GM18520 (cell line): ENCODE results near the gene KIF23.

Experiments used
- ATAC-seq: cut with Tn5 transposase; IDR thresholded peaks from one replicate; pipeline ENCODE4 v1.9.1; 2021; ENCODE audit not compliant: unreplicated experiment

The KIF23 gene

GRCh38 chr15:69394556-69395282 is 19.4 kb upstream of the KIF23 start:
- ATAC-seq, result no peak

DNA sequence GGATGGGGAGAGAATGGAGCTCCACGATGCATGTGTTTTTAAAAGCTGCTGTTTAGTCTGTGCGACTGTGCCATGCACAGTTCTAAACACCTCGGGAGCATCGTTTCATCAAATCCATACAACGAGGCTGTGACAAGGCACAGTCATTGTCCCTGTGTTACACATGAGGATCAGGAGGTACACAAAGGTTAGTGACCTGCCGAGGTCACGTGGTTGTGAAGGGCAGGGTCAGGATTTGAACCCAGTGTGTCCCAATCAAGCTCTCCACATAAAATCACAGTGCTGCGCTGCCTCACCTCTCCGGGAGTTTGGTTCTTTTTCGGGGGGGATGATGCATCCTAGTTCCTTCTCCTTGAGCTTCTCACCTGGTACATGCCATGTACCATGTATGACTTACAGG is 18.7 kb upstream of the KIF23 start:
- no peak for ATAC-seq

DNA sequence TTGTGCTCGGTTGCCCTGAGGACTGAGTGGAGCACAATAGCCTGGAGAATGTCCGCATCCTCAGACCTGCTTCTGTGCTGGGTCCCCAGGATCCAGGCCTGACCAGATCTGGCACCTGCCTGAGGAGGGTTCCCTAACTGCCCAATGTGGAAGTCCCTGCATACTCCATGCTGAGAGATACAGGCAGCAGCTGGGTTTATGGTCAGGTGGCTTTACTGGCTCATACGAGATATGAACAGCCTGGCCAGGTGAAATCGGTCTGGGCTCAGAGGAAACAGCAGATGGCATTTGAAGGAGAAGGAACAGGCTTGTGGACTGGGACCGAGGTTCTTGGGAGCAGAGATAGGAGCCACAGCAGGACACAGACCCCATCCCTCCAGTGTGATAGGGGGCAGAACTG is 18.2 kb upstream of the KIF23 start:
- no peak for ATAC-seq

DNA sequence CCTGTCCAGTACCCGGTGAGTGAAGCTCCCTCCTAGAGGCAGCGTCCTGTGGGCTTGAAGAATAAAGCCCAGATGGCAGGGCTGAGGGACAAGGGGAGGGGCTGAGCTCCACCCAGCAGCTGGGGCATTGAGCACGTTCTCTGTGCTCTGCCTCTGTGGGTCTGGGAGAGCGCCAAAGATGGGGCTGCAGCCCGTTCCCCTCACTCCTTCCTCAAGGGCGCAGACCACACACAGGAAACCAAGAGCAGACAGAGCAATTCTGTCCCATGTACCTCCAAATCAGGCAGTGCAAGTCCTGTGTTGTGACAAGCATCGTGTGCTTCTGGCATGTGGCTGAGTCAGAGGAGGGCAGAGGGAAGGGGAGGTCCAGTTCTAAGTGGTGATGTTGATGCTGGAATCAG is 15.7 kb upstream of the KIF23 start:
- ATAC-seq, result no peak

- no peak for ATAC-seq
These were observed 13.3 kb upstream of the KIF23 start for GRCh38 chr15:69400850-69401249.

- ATAC-seq, result no peak
These were observed 11.3 kb upstream of the KIF23 start for GRCh38 chr15:69402816-69403215.

DNA sequence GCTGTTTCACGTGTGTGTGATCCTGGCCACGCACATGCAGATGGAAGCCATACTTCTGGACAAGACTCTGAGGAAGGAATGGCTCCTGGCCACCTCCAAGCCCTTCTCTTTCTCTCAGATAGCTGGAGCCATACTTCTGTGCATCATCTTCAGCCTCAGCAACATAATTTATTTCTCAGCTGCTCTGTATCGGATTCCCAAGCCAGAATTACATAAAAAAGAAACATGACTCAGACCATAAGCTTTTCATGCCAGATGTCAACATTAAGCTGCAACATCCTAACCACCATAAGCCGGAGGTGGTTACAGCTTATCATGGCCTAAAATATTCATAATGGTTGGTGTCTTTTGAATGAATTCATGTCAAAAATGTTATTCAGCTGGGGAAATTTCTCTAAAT is 10.6 kb upstream of the KIF23 start:
- ATAC-seq, result no peak

DNA sequence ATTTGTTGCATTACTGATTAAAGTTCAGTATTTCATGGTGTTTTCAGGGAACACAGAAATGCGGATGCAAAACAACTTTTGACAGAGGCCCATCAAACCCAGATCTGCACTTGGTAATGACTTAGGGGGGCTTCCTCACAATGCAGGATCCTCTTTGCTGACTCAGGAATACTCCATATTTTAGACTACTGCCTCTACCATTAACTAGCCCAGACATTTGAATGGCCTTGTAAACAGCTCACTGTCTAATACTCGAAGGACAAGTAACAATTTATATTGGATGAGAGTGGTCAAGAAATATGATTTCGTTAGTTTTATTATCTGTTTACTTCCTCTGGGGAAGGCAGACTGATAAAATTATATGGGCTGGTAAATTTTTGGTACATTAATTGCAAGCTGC is 9.0 kb upstream of the KIF23 start:
- ATAC-seq, result no peak

- no peak for ATAC-seq
These were observed 6.3 kb upstream of the KIF23 start for GRCh38 chr15:69407719-69408400.

- ATAC-seq, result no peak
These were observed 5.3 kb upstream of the KIF23 start for GRCh38 chr15:69408841-69409240.

- ATAC-seq, result no peak
These were observed 3.8 kb upstream of the KIF23 start for GRCh38 chr15:69410248-69410874.

GRCh38 chr15:69412274-69412673 is 1.9 kb upstream of the KIF23 start:
- ATAC-seq, result no peak

DNA sequence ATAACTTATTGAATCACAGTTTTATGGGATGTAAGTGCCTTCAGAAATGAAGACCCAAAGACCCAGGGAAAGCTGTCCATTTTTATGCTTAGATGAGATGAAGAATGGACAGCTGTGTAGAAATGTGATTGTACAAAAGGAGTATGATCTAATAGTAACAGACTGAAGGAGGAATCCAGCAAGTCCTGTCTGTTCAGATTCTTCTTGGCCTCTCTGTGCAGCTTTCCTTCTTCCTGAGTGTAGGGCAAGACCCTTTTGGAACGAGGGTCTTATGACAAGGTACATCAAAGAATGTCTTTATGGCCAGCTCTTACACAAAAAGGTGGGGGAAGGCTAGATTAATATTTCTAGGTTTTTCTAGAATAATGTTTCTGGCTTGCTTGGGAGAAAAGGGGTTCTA is 1.4 kb upstream of the KIF23 start:
- no peak for ATAC-seq

DNA sequence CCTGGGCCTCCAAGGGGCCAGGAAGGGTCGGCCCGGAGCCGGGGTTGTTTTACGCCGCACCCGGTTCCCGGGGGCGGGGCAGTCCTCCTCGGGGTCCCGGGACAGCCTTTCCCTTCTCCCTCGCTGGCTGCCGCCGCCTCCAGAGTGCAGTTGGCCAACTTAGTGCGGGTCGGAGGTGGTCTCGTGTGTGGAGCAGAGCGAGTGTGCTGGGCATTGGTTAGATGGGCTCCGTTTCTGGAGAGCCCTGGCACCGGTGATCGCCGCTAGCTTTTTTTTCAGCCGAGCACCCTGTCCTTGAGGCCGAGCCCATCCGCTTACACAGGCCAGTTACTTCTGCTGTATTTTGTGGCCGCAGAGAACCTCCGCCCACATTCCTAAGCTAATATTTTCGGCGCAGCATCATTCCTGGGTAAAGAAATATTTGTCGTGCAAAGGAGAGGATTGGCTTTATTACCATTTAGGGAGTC is 585 bp downstream of the KIF23 start:
- ATAC-seq, result peak; percentile 7

- no peak for ATAC-seq
These were observed 1.2 kb downstream of the KIF23 start for GRCh38 chr15:69415381-69415780.

DNA sequence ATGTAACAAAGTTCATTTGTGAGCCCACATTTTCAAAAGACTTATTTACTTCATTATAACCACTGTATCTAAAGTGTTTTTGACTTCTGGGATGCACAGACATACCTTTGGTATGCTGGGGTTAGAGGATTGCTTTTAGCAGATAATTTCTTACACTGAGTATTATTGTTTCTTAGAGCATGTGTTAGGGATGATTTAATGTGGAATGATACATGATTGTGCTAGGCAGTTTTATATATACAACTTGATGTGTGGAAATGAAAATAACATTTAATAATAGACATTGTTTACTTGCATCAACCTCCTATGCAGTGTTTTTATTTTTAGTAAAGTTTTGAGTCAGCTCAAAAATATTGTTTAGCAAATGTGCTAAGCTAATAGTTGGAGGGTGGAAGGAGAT is 3.4 kb downstream of the KIF23 start:
- no peak for ATAC-seq

DNA sequence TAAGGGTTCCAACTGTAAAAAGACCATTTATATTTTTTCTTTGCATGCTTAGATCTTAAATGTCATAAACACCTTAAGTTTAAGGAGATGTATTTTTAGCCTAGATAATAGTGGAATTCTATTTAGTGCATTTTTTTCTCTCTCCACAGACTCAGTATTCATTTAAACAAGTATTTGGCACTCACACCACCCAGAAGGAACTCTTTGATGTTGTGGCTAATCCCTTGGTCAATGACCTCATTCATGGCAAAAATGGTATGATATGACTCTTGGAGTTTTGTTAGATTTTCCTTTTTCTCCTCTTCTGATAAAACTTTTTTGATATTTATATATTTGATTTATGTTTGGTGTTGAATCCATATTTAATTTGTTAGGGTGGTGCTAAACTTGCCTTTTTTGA is 7.3 kb downstream of the KIF23 start:
- ATAC-seq, result no peak

- ATAC-seq, result no peak
These were observed 8.3 kb downstream of the KIF23 start for GRCh38 chr15:69422336-69422895.

- ATAC-seq, result no peak
These were observed 9.9 kb downstream of the KIF23 start for GRCh38 chr15:69424001-69424400.

DNA sequence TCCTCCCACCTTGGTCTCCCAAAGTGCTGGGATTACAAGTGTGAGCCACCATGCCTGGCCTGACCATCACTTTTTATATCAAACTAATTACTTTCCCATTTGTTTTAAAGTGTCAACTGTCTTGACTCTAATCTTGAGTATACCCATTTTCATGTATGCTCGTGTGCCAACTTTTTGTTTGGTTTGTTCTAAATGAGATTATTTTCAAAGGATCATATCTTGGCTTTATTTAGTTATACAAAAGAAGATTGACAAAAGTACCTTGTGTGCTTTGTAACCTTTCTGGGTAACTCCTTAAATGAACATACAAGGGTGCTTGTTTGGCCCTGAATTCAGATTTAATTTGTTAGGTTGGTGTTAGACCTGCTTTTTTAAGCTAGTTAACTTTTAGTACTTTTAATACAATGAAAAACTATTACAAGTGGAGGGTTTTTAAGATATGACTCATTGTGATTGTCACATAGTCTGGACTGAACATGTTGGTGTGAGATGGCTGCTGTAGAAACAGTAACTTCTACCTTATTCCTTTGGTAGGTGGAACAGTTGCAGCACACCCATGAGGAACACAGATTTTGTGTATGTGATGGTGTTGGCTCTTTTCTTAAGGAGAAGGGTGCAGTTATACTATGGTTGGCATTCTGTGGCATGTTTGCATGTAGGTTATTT is 10.7 kb downstream of the KIF23 start:
- no peak for ATAC-seq

DNA sequence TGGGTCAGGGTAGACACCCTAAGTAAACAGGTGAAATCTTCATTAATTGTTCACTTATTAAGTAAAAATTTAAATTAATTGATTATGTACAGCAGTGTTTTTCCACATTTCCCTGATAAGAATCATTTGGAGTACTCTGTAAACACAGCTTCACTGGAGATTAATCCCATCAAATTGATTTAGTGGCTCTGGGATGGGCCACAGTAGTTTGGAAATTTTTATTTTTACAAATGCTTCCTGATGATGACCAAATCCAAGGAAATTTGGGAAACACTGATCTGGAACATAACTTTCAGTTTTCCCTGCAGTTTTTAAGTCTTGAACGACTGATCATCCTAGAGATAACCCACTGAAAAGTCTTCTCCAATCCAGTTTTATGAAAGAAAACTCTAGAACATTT is 19.7 kb downstream of the KIF23 start:
- no peak for ATAC-seq
